KMS-11 (cell line): ENCODE results near the gene GNG7.

Source experiments
- H2AFZ ChIP-seq: fragments of 200-600 bp; sonication (generic); 2 replicates; pipeline ENCODE4 v1.6.1; 2016; ENCODE audit warnings: antibody characterized with exemption, mixed run types, low read depth
- H3K27ac ChIP-seq: fragments of 200-600 bp; sonication (generic); 2 replicates; pipeline ENCODE4 v1.6.1; 2016; ENCODE audit warnings: mild to moderate bottlenecking, mixed run types
- H3K27me3 ChIP-seq: fragments of 200-600 bp; sonication (generic); 2 replicates; pipeline ENCODE4 v1.6.1; 2017; ENCODE audit warnings: mild to moderate bottlenecking, low read depth, mixed run types, moderate library complexity; ENCODE audit not compliant: insufficient read depth
- H3K36me3 ChIP-seq: fragments of 200-600 bp; sonication (generic); 2 replicates; pipeline ENCODE4 v1.6.1; 2017; ENCODE audit warnings: mild to moderate bottlenecking, mixed run types; ENCODE audit not compliant: insufficient read depth
- H3K4me1 ChIP-seq: fragments of 200-600 bp; sonication (generic); 2 replicates; pipeline ENCODE4 v1.6.1; 2016; ENCODE audit warnings: mild to moderate bottlenecking, low read depth, mixed run types; ENCODE audit not compliant: poor library complexity, severe bottlenecking
- H3K4me2 ChIP-seq: fragments of 200-600 bp; sonication (generic); 2 replicates; pipeline ENCODE4 v1.7.0; 2016; ENCODE audit warnings: mild to moderate bottlenecking, mixed run types
- H3K4me3 ChIP-seq: fragments of 200-600 bp; sonication (generic); IDR thresholded peaks from 2 replicates; pipeline ENCODE4 v1.6.1; 2017; ENCODE audit warnings: low read depth, low read length, mixed read lengths; ENCODE audit not compliant: insufficient read depth
- H3K79me2 ChIP-seq: fragments of 200-600 bp; sonication (generic); 2 replicates; pipeline ENCODE4 v1.6.1; 2016; ENCODE audit warnings: low read depth, mixed run types; ENCODE audit not compliant: insufficient read depth
- H3K9ac ChIP-seq: fragments of 200-600 bp; sonication (generic); 2 replicates; pipeline ENCODE4 v1.6.1; 2016; ENCODE audit warnings: mild to moderate bottlenecking, mixed run types
- H4K20me1 ChIP-seq: fragments of 200-600 bp; sonication (generic); 2 replicates; pipeline ENCODE4 v1.6.1; 2016; ENCODE audit warnings: mild to moderate bottlenecking, mixed run types; ENCODE audit not compliant: insufficient read depth
- TF ChIP-seq, protein P1 (sequence below): fragments of 200-600 bp; sonication (generic); conservative IDR thresholded peaks from 2 replicates; pipeline ENCODE4 v1.6.1; 2017; ENCODE audit warnings: low read depth, mild to moderate bottlenecking, antibody characterized with exemption, low read length, moderate library complexity, mixed read lengths

GNG7 gene

DNA sequence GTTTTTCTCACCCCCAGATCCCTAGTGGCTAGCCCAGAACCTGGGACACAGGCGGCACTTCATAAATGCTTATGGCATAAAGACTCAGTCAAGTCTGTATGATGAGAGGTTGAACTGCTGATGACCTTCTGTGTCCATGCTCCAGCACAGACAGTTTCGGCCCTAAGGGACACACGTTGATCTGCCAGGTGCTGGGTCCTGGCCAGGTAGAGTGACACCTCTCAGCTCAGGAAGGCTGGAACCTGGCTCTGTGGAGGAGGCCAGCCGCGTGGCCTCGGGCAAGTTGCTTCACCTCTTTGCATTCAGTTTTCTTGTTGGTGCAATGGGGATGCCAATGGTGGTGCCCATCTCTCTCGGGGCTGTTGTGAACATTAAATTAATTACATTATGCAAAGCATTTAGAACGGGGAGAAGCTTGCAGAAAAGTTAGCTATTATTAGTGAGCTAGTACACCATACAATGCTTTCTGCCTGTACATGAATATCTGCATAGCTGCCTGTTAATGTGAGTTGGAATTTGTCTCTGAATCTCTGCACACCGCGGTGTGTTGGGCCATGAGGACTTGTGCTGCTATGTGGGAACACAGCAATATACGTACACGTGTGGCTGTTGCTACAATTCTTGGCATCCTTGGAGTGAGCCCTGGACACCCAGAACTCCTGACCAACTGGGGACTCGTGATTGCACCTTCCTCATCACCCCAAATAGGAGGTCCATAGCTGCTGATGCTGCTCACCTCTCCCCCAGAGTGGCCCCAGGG lies 218.1 kb downstream of the GNG7 start:
- TF ChIP-seq, protein P1, sequence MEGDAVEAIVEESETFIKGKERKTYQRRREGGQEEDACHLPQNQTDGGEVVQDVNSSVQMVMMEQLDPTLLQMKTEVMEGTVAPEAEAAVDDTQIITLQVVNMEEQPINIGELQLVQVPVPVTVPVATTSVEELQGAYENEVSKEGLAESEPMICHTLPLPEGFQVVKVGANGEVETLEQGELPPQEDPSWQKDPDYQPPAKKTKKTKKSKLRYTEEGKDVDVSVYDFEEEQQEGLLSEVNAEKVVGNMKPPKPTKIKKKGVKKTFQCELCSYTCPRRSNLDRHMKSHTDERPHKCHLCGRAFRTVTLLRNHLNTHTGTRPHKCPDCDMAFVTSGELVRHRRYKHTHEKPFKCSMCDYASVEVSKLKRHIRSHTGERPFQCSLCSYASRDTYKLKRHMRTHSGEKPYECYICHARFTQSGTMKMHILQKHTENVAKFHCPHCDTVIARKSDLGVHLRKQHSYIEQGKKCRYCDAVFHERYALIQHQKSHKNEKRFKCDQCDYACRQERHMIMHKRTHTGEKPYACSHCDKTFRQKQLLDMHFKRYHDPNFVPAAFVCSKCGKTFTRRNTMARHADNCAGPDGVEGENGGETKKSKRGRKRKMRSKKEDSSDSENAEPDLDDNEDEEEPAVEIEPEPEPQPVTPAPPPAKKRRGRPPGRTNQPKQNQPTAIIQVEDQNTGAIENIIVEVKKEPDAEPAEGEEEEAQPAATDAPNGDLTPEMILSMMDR = no peak
- Histone ChIP-seq H3K4me2 (no peak overlapping the region), H3K27ac (no peak overlapping the region)

DNA sequence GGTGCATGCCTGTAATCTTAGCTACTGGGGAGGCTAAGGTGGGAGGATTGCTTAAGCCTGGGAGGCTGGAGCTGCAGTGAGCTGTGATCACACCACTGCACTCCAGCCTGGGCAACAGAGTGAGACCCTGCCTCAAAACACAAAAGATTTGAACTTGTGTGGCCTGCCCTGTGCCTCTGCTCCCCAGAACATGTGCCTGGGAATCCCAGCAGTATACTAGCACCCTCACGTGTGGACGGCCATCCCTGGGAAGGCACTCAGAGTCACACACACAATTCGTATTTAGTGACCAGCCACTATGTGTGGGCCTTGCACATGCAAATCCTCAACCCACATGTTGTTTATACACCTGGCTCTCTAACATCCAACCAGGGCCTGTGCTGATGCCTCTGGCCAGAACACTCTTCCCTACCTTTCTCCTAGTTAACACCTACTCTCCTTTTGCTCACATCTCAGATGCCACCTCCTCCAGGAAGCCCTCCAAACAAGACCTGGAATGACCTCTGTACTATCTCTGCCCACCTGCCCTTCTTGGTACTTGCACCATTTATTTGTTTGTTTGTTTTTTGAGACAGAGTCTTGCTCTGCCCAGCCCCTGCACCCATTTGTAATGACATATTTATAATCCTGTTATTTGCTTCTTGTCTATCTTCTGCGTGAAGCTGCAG lies 218.9 kb downstream of the GNG7 start:
- H3K27me3 ChIP-seq = no peaks in the 10 kb centered on the region
- H3K9ac ChIP-seq = no peak overlapping the region
- H3K4me2 ChIP-seq = no peak overlapping the region

More for the DNA sequence above, 218.1 kb downstream of the GNG7 start:
- Histone ChIP-seq H3K4me1 (peaks cover 9% of the 10 kb centered on the region), H3K4me3 (no peak overlapping the region), H2AFZ (no peak overlapping the region), H3K9ac (no peak overlapping the region), H3K27me3 (no peaks in the 10 kb centered on the region), H3K79me2 (no peaks in the 10 kb centered on the region), H4K20me1 (no peaks in the 10 kb centered on the region), H3K36me3 (no peaks in the 10 kb centered on the region)

DNA sequence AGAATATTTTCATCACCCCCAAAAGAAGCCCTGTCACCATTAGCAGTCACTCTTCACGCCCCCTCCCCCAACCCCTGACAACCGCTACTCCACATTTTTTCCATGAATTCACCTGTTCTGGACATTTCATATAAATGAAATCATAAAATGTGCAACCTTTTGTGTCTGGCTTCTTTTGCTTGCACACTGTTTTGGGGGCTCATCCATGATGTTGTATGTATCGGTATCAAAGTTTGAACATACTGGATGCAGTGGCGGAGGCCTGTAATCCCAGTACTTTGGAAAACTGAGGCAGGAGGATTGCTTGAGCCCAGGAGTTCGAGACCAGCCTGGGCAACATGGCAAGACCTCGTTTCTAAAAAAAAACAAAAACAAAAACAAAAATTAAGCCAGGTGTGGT lies 219.4 kb downstream of the GNG7 start:
- TF ChIP-seq, protein P1 = no peak
- H3K9ac ChIP-seq = no peak overlapping the region

More for the DNA sequence above, 218.9 kb downstream of the GNG7 start:
- H3K79me2 ChIP-seq = peaks cover 4% of the 10 kb centered on the region; the same call in 1 of the 2 replicates
- no peaks in the 10 kb centered on the region for H4K20me1 ChIP-seq
- peaks cover 16% of the 10 kb centered on the region for H3K4me1 ChIP-seq
- no peak overlapping the region for H3K4me3 ChIP-seq
- H3K27ac ChIP-seq = no peak overlapping the region
- TF ChIP-seq, protein P1 = no peak
- H2AFZ ChIP-seq = no peak overlapping the region
- no peaks in the 10 kb centered on the region for H3K36me3 ChIP-seq

DNA sequence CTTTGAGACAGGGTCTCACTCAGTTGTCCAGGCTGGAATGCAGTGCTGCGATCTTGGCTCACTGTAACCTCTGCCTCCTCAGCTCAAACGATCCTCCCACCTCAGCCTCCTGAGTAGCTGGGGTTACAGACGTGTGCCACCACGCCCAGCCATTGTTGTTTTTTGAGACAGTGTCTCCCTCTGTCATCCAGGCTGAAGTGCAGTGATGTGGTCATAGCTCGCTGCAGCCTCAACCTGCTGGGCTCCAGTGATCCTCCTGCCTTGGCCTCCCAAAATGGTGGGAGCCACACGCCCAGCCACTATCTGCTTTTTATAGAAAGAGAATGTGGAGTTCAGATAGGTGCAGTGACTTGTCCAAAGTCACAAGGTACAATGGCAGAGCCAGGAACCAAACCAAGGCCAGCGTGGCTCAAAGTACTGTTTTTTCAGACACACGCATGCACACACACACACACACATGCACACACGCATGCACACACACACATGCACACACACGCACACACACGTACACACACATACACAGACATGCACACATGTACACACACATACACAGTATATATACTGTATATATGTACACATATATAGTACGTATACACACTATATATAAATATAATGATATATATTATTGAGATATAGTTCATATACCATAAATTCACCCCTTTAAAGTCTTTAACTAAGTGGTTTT lies 220.0 kb downstream of the GNG7 start:
- no peaks in the 10 kb centered on the region; the same call in 1 of the 2 replicates for H4K20me1 ChIP-seq

More for the DNA sequence above, 219.4 kb downstream of the GNG7 start:
- peaks cover 21% of the 10 kb centered on the region for H3K4me1 ChIP-seq
- H3K4me3 ChIP-seq = no peak overlapping the region
- H3K36me3 ChIP-seq = no peaks in the 10 kb centered on the region
- no peak overlapping the region for H2AFZ ChIP-seq
- H3K79me2 ChIP-seq = peaks cover 9% of the 10 kb centered on the region; the same call in 1 of the 2 replicates
- no peaks in the 10 kb centered on the region for H4K20me1 ChIP-seq
- no peak overlapping the region for H3K27ac ChIP-seq
- H3K4me2 ChIP-seq = no peak overlapping the region
- H3K27me3 ChIP-seq = no peaks in the 10 kb centered on the region

More for the DNA sequence above, 220.0 kb downstream of the GNG7 start:
- Histone ChIP-seq H2AFZ (no peak overlapping the region), H3K9ac (no peak overlapping the region), H3K27ac (no peak overlapping the region), H3K27me3 (no peaks in the 10 kb centered on the region), H3K36me3 (no peaks in the 10 kb centered on the region), H3K79me2 (peaks cover 15% of the 10 kb centered on the region), H3K4me3 (no peak overlapping the region), H3K4me1 (peaks cover 24% of the 10 kb centered on the region), H3K4me2 (no peak overlapping the region)
- TF ChIP-seq, protein P1 = no peak
